ENCODE measurements around the gene SNRNP48.

The SNRNP48 gene

DNA sequence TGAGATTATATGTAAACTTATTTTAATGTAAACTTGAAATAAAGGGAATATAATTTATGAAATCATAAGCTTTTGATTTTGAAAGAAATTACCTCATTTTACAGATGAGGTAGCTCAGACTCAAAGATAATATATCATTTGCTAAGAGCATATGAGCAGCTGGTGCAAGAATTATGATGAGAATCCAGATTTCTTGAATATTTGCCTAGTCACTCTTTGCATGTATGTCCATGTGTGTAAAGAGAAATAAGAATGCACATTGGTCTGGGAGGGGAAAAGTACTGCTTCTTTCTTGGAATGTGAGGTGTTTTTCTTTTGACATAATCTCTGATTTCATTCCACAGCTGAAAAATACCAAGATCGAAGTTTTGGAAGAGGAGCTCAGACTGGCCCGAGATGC lies 11.1 kb upstream of the SNRNP48 start:
- H3K27me3 ChIP-seq = peaks cover 39% of the 10 kb centered on the region
- no peak overlapping the region for H3K27ac ChIP-seq
- no peaks in the 10 kb centered on the region for H3K36me3 ChIP-seq
- no peak for TF ChIP-seq CTCF (IDR thresholded peaks at IDR 0.05)
- H3K4me1 ChIP-seq (ENCODE audit: control insufficient read depth in 1 of 2, insufficient read depth in 1 of 2, low read depth in 1 of 2, low read length in 1 of 2) = peaks cover 20 to 21% of the 10 kb centered on the region in 2 experiments
- H3K9me3 ChIP-seq = no peaks in the 10 kb centered on the region
- H3K4me3 ChIP-seq (ENCODE audit: low read depth in 1 of 2, low read length in 1 of 2) = no peak overlapping the region

- Histone ChIP-seq H3K4me1 (ENCODE audit: control insufficient read depth in 1 of 2, insufficient read depth in 1 of 2, low read depth in 1 of 2, low read length in 1 of 2) (peaks cover 20 to 21% of the 10 kb centered on the region in 2 experiments), H3K27me3 (peaks cover 30% of the 10 kb centered on the region), H3K27ac (no peak overlapping the region), H3K36me3 (no peaks in the 10 kb centered on the region), H3K4me3 (ENCODE audit: low read depth in 1 of 2, low read length in 1 of 2) (no peak overlapping the region), H3K9me3 (no peaks in the 10 kb centered on the region)
- TF ChIP-seq CTCF (IDR thresholded peaks at IDR 0.05) = no peak
Measured at GRCh38 chr6:7579851-7580250, 10.1 kb upstream of the SNRNP48 start.

- no peak for TF ChIP-seq CTCF (IDR thresholded peaks at IDR 0.05)
- no peak overlapping the region for H3K4me3 ChIP-seq (ENCODE audit: low read depth in 1 of 2, low read length in 1 of 2)
- H3K36me3 ChIP-seq = no peaks in the 10 kb centered on the region
Measured at GRCh38 chr6:7580537-7580926, 9.5 kb upstream of the SNRNP48 start.

DNA sequence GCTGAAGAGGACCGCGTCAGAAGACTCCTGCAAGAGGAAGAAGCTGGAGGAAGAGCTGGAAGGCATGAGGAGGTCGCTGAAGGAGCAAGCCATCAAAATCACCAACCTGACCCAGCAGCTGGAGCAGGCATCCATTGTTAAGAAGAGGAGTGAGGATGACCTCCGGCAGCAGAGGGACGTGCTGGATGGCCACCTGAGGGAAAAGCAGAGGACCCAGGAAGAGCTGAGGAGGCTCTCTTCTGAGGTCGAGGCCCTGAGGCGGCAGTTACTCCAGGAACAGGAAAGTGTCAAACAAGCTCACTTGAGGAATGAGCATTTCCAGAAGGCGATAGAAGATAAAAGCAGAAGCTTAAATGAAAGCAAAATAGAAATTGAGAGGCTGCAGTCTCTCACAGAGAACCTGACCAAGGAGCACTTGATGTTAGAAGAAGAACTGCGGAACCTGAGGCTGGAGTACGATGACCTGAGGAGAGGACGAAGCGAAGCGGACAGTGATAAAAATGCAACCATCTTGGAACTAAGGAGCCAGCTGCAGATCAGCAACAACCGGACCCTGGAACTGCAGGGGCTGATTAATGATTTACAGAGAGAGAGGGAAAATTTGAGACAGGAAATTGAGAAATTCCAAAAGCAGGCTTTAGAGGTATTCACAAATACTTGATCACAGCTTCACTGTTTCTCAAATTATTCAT lies 8.9 kb upstream of the SNRNP48 start:
- Histone ChIP-seq H3K4me1 (ENCODE audit: control insufficient read depth in 1 of 2, insufficient read depth in 1 of 2, low read depth in 1 of 2, low read length in 1 of 2) (peaks cover 20 to 21% of the 10 kb centered on the region in 2 experiments), H3K27ac (no peak overlapping the region), H3K9me3 (no peaks in the 10 kb centered on the region), H3K27me3 (peaks cover 19% of the 10 kb centered on the region), H3K4me3 (ENCODE audit: low read depth in 1 of 2, low read length in 1 of 2) (no peak overlapping the region), H3K36me3 (no peaks in the 10 kb centered on the region)
- TF ChIP-seq CTCF (IDR thresholded peaks at IDR 0.05) = no peak

More at GRCh38 chr6:7580537-7580926, 9.5 kb upstream of the SNRNP48 start:
- Histone ChIP-seq H3K27me3 (peaks cover 23% of the 10 kb centered on the region), H3K9me3 (no peaks in the 10 kb centered on the region), H3K27ac (no peak overlapping the region), H3K4me1 (ENCODE audit: control insufficient read depth in 1 of 2, insufficient read depth in 1 of 2, low read depth in 1 of 2, low read length in 1 of 2) (peaks cover 20 to 21% of the 10 kb centered on the region in 2 experiments)

DNA sequence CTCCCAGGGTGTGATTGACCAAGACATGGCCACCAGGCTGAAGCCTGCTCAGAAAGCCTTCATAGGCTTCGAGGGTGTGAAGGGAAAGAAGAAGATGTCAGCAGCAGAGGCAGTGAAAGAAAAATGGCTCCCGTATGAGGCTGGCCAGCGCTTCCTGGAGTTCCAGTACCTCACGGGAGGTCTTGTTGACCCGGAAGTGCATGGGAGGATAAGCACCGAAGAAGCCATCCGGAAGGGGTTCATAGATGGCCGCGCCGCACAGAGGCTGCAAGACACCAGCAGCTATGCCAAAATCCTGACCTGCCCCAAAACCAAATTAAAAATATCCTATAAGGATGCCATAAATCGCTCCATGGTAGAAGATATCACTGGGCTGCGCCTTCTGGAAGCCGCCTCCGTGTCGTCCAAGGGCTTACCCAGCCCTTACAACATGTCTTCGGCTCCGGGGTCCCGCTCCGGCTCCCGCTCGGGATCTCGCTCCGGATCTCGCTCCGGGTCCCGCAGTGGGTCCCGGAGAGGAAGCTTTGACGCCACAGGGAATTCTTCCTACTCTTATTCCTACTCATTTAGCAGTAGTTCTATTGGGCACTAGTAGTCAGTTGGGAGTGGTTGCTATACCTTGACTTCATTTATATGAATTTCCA lies 4.6 kb upstream of the SNRNP48 start:
- Histone ChIP-seq H3K4me3 (ENCODE audit: low read depth in 1 of 2, low read length in 1 of 2) (no peak overlapping the region), H3K27me3 (peaks cover 4% of the 10 kb centered on the region), H3K27ac (no peak overlapping the region), H3K36me3 (no peaks in the 10 kb centered on the region), H3K4me1 (ENCODE audit: control insufficient read depth in 1 of 2, insufficient read depth in 1 of 2, low read depth in 1 of 2, low read length in 1 of 2) (peaks cover 5 to 6% of the 10 kb centered on the region in 2 experiments), H3K9me3 (no peaks in the 10 kb centered on the region)
- no peak for TF ChIP-seq CTCF (IDR thresholded peaks at IDR 0.05)
